ENCODE measurements around the gene KEL.

GRCh38 chr7:142932386-142933091 lies 29.6 kb downstream of the KEL start:
- TF ChIP-seq, protein P1, sequence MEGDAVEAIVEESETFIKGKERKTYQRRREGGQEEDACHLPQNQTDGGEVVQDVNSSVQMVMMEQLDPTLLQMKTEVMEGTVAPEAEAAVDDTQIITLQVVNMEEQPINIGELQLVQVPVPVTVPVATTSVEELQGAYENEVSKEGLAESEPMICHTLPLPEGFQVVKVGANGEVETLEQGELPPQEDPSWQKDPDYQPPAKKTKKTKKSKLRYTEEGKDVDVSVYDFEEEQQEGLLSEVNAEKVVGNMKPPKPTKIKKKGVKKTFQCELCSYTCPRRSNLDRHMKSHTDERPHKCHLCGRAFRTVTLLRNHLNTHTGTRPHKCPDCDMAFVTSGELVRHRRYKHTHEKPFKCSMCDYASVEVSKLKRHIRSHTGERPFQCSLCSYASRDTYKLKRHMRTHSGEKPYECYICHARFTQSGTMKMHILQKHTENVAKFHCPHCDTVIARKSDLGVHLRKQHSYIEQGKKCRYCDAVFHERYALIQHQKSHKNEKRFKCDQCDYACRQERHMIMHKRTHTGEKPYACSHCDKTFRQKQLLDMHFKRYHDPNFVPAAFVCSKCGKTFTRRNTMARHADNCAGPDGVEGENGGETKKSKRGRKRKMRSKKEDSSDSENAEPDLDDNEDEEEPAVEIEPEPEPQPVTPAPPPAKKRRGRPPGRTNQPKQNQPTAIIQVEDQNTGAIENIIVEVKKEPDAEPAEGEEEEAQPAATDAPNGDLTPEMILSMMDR (IDR thresholded peaks at IDR 0.05): no peak
- TF ChIP-seq POLR2A (IDR thresholded peaks at IDR 0.05): no peak

Measured in upper lobe of left lung (tissue), 4 donors.